AG09309 (cell line): Measurements from ENCODE around the gene GPR35.

Source experiments
- DNase-seq: peaks from one replicate; pipeline ENCODE4 v3.0.0-alpha.2; 2010; ENCODE audit warnings: low read depth
- H3K4me3 ChIP-seq: 2 replicates; pipeline ENCODE4 v1.5.1; 2011; ENCODE audit warnings: mild to moderate bottlenecking, low read depth, low read length, moderate library complexity; ENCODE audit not compliant: control insufficient read depth
- TF ChIP-seq, protein P1 (sequence below): IDR thresholded peaks from 2 replicates; pipeline ENCODE4 v1.5.1; 2011; ENCODE audit warnings: mild to moderate bottlenecking, low read depth, low read length, inconsistent platforms; ENCODE audit not compliant: insufficient read depth, control insufficient read depth; ENCODE audit errors: missing control alignments

Gene GPR35

DNA sequence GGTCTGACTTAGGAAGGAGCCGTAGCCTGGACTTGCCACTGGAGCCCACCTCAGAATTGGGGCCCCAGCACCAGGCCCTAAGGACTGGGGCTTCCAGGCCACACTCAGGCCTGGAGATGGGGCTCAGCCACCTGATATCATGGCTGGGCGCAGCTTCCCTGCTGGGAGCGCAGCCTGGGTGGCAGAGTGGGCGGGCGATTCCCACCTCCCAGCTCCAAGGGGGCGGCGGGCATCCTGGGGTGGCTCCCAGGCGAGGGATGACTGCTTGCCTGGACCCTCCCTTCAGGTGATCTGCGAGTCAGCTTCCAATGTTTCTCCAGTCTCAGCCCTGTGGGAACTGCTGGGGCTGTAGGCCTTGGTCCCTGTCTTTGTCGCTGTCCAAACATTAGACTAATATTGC, 20.1 kb downstream of the GPR35 start:
- DNase-seq, result no peak
- no peak overlapping the region for H3K4me3 ChIP-seq
- TF ChIP-seq, protein P1, sequence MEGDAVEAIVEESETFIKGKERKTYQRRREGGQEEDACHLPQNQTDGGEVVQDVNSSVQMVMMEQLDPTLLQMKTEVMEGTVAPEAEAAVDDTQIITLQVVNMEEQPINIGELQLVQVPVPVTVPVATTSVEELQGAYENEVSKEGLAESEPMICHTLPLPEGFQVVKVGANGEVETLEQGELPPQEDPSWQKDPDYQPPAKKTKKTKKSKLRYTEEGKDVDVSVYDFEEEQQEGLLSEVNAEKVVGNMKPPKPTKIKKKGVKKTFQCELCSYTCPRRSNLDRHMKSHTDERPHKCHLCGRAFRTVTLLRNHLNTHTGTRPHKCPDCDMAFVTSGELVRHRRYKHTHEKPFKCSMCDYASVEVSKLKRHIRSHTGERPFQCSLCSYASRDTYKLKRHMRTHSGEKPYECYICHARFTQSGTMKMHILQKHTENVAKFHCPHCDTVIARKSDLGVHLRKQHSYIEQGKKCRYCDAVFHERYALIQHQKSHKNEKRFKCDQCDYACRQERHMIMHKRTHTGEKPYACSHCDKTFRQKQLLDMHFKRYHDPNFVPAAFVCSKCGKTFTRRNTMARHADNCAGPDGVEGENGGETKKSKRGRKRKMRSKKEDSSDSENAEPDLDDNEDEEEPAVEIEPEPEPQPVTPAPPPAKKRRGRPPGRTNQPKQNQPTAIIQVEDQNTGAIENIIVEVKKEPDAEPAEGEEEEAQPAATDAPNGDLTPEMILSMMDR, result no peak

DNA sequence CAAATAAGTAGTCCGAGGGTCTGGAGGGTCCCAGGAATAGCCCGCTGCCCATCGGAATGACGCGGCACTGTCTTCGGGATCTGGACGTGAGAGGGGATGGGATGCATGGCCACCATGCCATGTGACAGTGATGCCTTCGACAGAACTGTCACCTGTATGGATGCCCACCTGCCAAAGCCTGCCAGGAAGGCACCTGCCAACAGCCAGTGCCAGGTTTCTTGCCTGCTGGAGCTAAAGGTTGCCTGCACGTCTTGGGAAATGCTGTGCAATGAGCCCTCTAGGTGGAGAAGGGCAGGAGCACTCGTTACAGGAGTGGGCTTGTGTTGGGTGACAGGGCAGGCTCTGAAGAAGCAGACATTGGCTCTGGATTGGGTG, 20.5 kb downstream of the GPR35 start:
- TF ChIP-seq, protein P1, result no peak
- H3K4me3 ChIP-seq, result no peak overlapping the region
- no peak for DNase-seq

DNA sequence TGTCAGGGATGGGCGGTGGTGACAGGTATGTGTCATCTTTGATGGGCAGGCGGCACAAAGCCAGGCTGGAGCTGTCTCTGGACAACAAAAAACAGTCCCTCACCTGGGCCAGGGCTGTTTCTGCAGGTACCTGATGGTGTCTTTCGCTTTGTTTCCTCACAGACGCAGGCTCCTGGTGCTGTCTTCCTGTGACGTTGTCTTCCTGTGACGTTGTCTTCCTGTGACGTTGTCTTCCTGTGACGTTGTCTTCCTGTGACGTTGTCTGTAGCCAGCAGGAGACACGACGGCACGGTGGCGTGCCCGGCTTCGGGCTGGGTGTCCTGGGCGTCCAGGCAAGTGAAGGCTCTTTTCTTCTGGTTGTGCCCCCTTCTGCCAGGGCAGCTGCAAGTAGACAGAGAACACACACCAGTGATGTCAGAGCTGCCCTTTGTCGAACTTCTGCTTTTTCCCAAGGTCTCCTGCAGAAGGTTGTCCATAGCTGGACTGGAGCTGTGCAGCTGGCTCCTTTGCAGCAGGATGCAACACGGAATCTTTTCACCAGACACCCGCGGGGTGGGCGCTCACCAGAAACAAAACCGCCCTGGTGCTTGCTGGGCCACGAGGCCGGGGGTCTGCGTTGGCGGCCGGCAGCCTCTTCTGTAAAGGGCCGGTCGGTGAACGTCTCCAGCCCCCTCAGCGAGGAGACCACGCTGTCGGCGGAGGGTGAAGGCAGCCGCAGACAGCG, 21.1 kb downstream of the GPR35 start:
- no peak for DNase-seq
- H3K4me3 ChIP-seq, result no peak overlapping the region
- TF ChIP-seq, protein P1, result no peak

DNA sequence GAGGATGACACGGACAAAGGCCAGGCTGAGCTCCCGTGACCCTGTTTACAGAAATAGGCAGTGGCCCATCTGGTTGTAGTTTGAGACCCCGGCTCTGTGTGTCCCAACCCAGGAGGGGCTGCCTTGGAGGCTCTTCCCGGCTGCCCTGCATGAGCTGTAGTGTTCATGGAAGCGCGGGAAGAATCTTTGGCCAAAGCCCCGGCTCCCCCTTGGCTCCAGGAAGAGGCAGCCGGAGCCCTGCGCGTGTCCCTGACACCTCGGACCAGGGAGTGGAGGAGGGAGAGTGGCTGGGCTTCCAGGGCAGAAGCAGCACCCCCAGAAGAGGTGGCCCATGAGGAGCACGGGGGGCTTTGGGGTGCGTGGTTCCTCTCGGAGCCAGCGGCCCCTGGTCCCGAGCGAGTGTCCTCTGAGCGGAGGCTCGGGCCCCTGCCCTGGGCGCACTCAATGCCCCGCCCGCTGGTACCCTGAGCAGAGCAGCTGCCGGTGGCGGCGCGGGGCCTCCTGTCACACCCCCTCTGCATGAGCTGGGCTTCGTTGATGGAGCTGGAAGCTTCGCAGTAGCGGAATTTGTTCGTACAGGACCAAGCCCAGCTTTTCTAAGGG, 21.7 kb downstream of the GPR35 start:
- DNase-seq, result no peak
- TF ChIP-seq, protein P1, result no peak
- no peak overlapping the region for H3K4me3 ChIP-seq

DNA sequence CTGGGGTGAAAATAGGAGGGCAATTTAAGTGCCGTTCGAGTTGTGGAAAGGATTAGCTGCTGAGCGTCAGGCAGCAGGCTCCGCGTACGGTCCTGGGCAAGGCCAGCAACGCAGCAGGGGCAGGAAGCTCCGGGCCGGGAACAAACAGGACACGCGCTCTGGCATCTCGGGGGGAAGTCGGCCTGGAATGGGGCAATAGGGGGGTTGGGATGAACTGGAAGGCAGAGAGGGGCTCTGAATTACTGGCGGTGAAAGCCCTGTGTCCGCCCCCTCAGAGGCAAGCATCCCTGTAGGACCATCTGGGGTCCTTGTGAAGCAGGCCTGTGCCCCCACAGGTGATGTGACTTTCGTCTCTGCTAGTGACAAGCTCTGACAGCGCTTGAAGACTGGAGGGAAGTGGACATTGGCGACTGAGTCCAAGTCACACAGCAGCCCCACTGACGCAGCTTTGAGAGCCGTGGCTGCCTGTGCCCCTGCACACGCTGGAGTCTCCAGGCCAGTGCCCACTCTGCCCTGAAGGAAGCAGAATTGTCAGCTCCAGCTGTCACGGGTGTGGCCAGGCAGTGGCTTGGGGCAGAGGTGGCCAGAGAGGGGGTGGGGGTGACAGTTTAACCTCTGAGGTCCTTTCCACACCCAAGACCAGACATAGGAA, 22.3 kb downstream of the GPR35 start:
- no peak overlapping the region for H3K4me3 ChIP-seq
- DNase-seq, result no peak

DNA sequence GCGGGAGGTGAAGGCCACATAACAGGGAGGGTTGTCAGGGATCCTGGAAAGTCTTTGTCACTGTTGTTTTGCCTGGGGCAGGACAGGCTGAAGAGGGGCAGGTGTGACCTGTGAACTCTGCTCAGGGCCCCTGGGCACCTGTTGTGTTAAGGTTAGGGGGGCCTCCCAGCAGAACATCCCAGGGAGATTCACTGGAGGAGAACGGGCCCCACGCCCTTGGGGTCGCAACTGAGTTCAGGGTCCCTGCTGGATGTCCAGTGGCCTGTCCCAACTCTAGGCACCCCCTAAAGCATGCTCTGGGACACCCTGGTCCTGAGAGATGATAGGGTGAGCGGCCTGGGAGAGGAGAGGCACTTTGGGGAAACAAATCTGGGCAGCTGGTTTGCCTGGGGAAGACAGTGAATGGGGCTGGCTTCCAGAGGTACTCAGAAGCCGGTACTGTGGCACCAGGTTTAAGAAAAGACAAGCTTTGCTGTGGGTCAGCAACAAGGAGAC, 22.9 kb downstream of the GPR35 start:
- no peak overlapping the region for H3K4me3 ChIP-seq
- TF ChIP-seq, protein P1, result no peak
- DNase-seq, result no peak

More for the DNA sequence above, 22.3 kb downstream of the GPR35 start:
- TF ChIP-seq, protein P1, result no peak
